IPS DF 19.7 (cell line): ENCODE data around the gene GNA14.
"Not testable (repeated sequence)": the region's sequence is repeated elsewhere in the genome, so short reads cannot be mapped to it uniquely, and the experiment has no call there.

Source experiments
- DNase-seq: peaks from one replicate; pipeline ENCODE4 v3.0.0-alpha.2; 2013; ENCODE audit warnings: low read depth, low spot score

GNA14 gene

GRCh38 chr9:77403239-77403638 lies 244.9 kb downstream of the GNA14 start:
- DNase-seq, result no peak

GRCh38 chr9:77402286-77402685 lies 245.8 kb downstream of the GNA14 start:
- no peak for DNase-seq

GRCh38 chr9:77399964-77400363 lies 248.2 kb downstream of the GNA14 start:
- DNase-seq, result no peak

- DNase-seq, result not testable (repeated sequence)
Observed at GRCh38 chr9:77398581-77398980, 249.5 kb downstream of the GNA14 start.

- no peak for DNase-seq
Observed at GRCh38 chr9:77392328-77392727, 255.8 kb downstream of the GNA14 start.

- DNase-seq, result no peak
Observed at GRCh38 chr9:77391834-77392233, 256.3 kb downstream of the GNA14 start.

GRCh38 chr9:77386187-77386586 lies 261.9 kb downstream of the GNA14 start:
- no peak for DNase-seq

- DNase-seq, result no peak
Observed at GRCh38 chr9:77384406-77384805, 263.7 kb downstream of the GNA14 start.

GRCh38 chr9:77375956-77376532 lies 272.1 kb downstream of the GNA14 start:
- no peak for DNase-seq

GRCh38 chr9:77374266-77374665 lies 273.9 kb downstream of the GNA14 start:
- DNase-seq, result no peak
